ENCODE measurements around the gene GNLY. TPM values are rescaled to one million over a fixed set of nuclear protein-coding genes. Genes with fewer than 3 reads are reported as not detected.
"Not testable (repeated sequence)": the region's sequence is repeated elsewhere in the genome, so short reads cannot be mapped to it uniquely, and the experiment has no call there.

GNLY gene
- total and polyA plus RNA-seq, 5 donors = 1.4 to 2.6 (median 2.2) TPM; not detected in 1

- DNase-seq (peak in 2 of 3 donors; percentile 83 to 84), ATAC-seq (peak; percentile 70 to 75)
- WGBS = 58% methylated on average over 9 of the region's 9 CpGs
- peaks cover 28% of the 10 kb centered on the region for H3K4me1 ChIP-seq (ENCODE audit: control insufficient read depth, insufficient read depth, low read length)
- H3K27ac ChIP-seq (ENCODE audit: low read length) = peak overlapping the region; percentile 17
- intact Hi-C loops (cut with DNase I) = no loop called here
- H3K9me3 ChIP-seq (ENCODE audit: control insufficient read depth, low read length) = no peaks in the 10 kb centered on the region
- no peak overlapping the region for H3K4me3 ChIP-seq (ENCODE audit: low read length)
- H3K27me3 ChIP-seq (ENCODE audit: control insufficient read depth, insufficient read depth) = no peaks in the 10 kb centered on the region
These were observed 18.9 kb downstream of the GNLY start for GRCh38 chr2:85712849-85713612.

GRCh38 chr2:85713836-85714235 lies 19.7 kb downstream of the GNLY start:
- Histone ChIP-seq H3K4me3 (ENCODE audit: low read length) (no peak overlapping the region), H3K9me3 (ENCODE audit: control insufficient read depth, low read length) (no peaks in the 10 kb centered on the region), H3K27ac (ENCODE audit: low read length) (peak overlapping the region; percentile 23), H3K27me3 (ENCODE audit: control insufficient read depth, insufficient read depth) (no peaks in the 10 kb centered on the region), H3K4me1 (ENCODE audit: control insufficient read depth, insufficient read depth, low read length) (peaks cover 28% of the 10 kb centered on the region)
- intact Hi-C loops (cut with DNase I) = no loop called here
- no peak for ATAC-seq
- 85% methylated on average over 5 of the region's 5 CpGs for WGBS
- no peak for DNase-seq

- H3K27ac ChIP-seq (ENCODE audit: low read length); ATAC-seq; H3K4me3 ChIP-seq (ENCODE audit: low read length); H3K27me3 ChIP-seq (ENCODE audit: control insufficient read depth, insufficient read depth); DNase-seq; H3K9me3 ChIP-seq (ENCODE audit: control insufficient read depth, low read length); intact Hi-C loops (cut with DNase I): not testable (repeated sequence)
- H3K4me1 ChIP-seq (ENCODE audit: control insufficient read depth, insufficient read depth, low read length) = peaks cover 27% of the 10 kb centered on the region
- WGBS = 94% methylated on average over 7 of the region's 7 CpGs
These were observed 20.3 kb downstream of the GNLY start for GRCh38 chr2:85714421-85714820.

- ATAC-seq = no peak
- Histone ChIP-seq H3K4me1 (ENCODE audit: control insufficient read depth, insufficient read depth, low read length) (peaks cover 24% of the 10 kb centered on the region), H3K4me3 (ENCODE audit: low read length) (no peak overlapping the region), H3K27me3 (ENCODE audit: control insufficient read depth, insufficient read depth) (no peaks in the 10 kb centered on the region), H3K9me3 (ENCODE audit: control insufficient read depth, low read length) (no peaks in the 10 kb centered on the region), H3K27ac (ENCODE audit: low read length) (no peak overlapping the region)
- 86% methylated on average over 8 of the region's 8 CpGs for WGBS
- intact Hi-C loops (cut with DNase I) = no loop called here
- DNase-seq = no peak
These were observed 20.7 kb downstream of the GNLY start for GRCh38 chr2:85714841-85715240.

- intact Hi-C loops (cut with DNase I) = no loop called here
- DNase-seq (no peak), ATAC-seq (no peak)
- 75% methylated on average over 13 of the region's 13 CpGs for WGBS
- H3K9me3 ChIP-seq (ENCODE audit: control insufficient read depth, low read length) = no peaks in the 10 kb centered on the region
- H3K27me3 ChIP-seq (ENCODE audit: control insufficient read depth, insufficient read depth) = no peaks in the 10 kb centered on the region
- H3K4me1 ChIP-seq (ENCODE audit: control insufficient read depth, insufficient read depth, low read length) = peaks cover 12% of the 10 kb centered on the region
- H3K27ac ChIP-seq (ENCODE audit: low read length) = no peak overlapping the region
- H3K4me3 ChIP-seq (ENCODE audit: low read length) = no peak overlapping the region
These were observed 22.3 kb downstream of the GNLY start for GRCh38 chr2:85716346-85716914.

GRCh38 chr2:85717308-85718008 lies 23.3 kb downstream of the GNLY start:
- no peak for ATAC-seq
- 70% methylated on average over 15 of the region's 15 CpGs for WGBS
- Histone ChIP-seq H3K27ac (ENCODE audit: low read length) (no peak overlapping the region), H3K27me3 (ENCODE audit: control insufficient read depth, insufficient read depth) (no peaks in the 10 kb centered on the region), H3K4me1 (ENCODE audit: control insufficient read depth, insufficient read depth, low read length) (peaks cover 8% of the 10 kb centered on the region), H3K4me3 (ENCODE audit: low read length) (no peak overlapping the region), H3K9me3 (ENCODE audit: control insufficient read depth, low read length) (no peaks in the 10 kb centered on the region)
- intact Hi-C loops (cut with DNase I) = no loop called here
- no peak for DNase-seq

GRCh38 chr2:85718009-85718391 lies 23.8 kb downstream of the GNLY start:
- 86% methylated on average over 7 of the region's 7 CpGs for WGBS
- intact Hi-C loops (cut with DNase I) = no loop called here
- DNase-seq (no peak), ATAC-seq (no peak)
- no peak overlapping the region for H3K27ac ChIP-seq (ENCODE audit: low read length)
- H3K9me3 ChIP-seq (ENCODE audit: control insufficient read depth, low read length) = no peaks in the 10 kb centered on the region
- H3K27me3 ChIP-seq (ENCODE audit: control insufficient read depth, insufficient read depth) = no peaks in the 10 kb centered on the region
- no peak overlapping the region for H3K4me3 ChIP-seq (ENCODE audit: low read length)
- peaks cover 7% of the 10 kb centered on the region for H3K4me1 ChIP-seq (ENCODE audit: control insufficient read depth, insufficient read depth, low read length)

- H3K9me3 ChIP-seq (ENCODE audit: control insufficient read depth, low read length) = no peaks in the 10 kb centered on the region
- H3K27ac ChIP-seq (ENCODE audit: low read length) = no peak overlapping the region
- 87% methylated on average over 10 of the region's 10 CpGs for WGBS
- H3K4me3 ChIP-seq (ENCODE audit: low read length) = no peak overlapping the region
- DNase-seq (peak in 1 of 3 donors; percentile 33), ATAC-seq (no peak)
- no peaks in the 10 kb centered on the region for H3K27me3 ChIP-seq (ENCODE audit: control insufficient read depth, insufficient read depth)
- intact Hi-C loops (cut with DNase I) = no loop called here
- peaks cover 4% of the 10 kb centered on the region for H3K4me1 ChIP-seq (ENCODE audit: control insufficient read depth, insufficient read depth, low read length)
These were observed 24.8 kb downstream of the GNLY start for GRCh38 chr2:85718885-85719492.

GRCh38 chr2:85719609-85720240 lies 25.6 kb downstream of the GNLY start:
- Histone ChIP-seq H3K27ac (ENCODE audit: low read length) (no peak overlapping the region), H3K4me3 (ENCODE audit: low read length) (no peak overlapping the region), H3K4me1 (ENCODE audit: control insufficient read depth, insufficient read depth, low read length) (peaks cover 2% of the 10 kb centered on the region), H3K9me3 (ENCODE audit: control insufficient read depth, low read length) (no peaks in the 10 kb centered on the region), H3K27me3 (ENCODE audit: control insufficient read depth, insufficient read depth) (no peaks in the 10 kb centered on the region)
- ATAC-seq (peak; percentile 54 to 60), DNase-seq (peak in 2 of 3 donors; percentile 64 to 74)
- WGBS = 79% methylated on average over 6 of the region's 6 CpGs
- intact Hi-C loops (cut with DNase I) = loop anchor here in 2 of 4 donors (10.0 kb wide), 1 partner anchor 355 kb away; no protein-coding TSS in a partner anchor

GRCh38 chr2:85720533-85720932 lies 26.4 kb downstream of the GNLY start:
- no peaks in the 10 kb centered on the region for H3K9me3 ChIP-seq (ENCODE audit: control insufficient read depth, low read length)
- WGBS = 94% methylated on average over 1 of the region's 1 CpG
- no peaks in the 10 kb centered on the region for H3K27me3 ChIP-seq (ENCODE audit: control insufficient read depth, insufficient read depth)
- no peak for ATAC-seq
- H3K4me3 ChIP-seq (ENCODE audit: low read length) = no peak overlapping the region
- no peak overlapping the region for H3K27ac ChIP-seq (ENCODE audit: low read length)
- H3K4me1 ChIP-seq (ENCODE audit: control insufficient read depth, insufficient read depth, low read length) = peaks cover 2% of the 10 kb centered on the region
- intact Hi-C loops (cut with DNase I) = loop anchor here in 2 of 4 donors (10.0 kb wide), 1 partner anchor 354 kb away; no protein-coding TSS in a partner anchor
- no peak for DNase-seq

All from right cardiac atrium (tissue), 5 donors.